ENCODE data around the gene OTOF. TPM values are rescaled to one million over a fixed set of nuclear protein-coding genes. Genes with fewer than 3 reads are reported as not detected.

OTOF gene
- polyA plus RNA-seq, 2 donors, result 0.04 to 0.20 TPM

- Histone ChIP-seq H3K4me3 (ENCODE audit: low read depth in 1 of 2, low read length in 2 of 2) (no peak overlapping the region), H3K36me3 (ENCODE audit: control insufficient read depth in 2 of 2, insufficient read depth in 2 of 2, low read length in 1 of 2) (no peaks in the 10 kb centered on the region), H3K27ac (ENCODE audit: low read depth in 2 of 2, low read length in 1 of 2) (no peak overlapping the region), H3K27me3 (ENCODE audit: control insufficient read depth in 1 of 2, insufficient read depth in 2 of 2, low read length in 2 of 2) (no peaks in the 10 kb centered on the region), H3K9me3 (ENCODE audit: control insufficient read depth in 2 of 2, insufficient read depth in 1 of 2, low read depth in 1 of 2, low read length in 1 of 2) (no peaks in the 10 kb centered on the region), H3K4me1 (ENCODE audit: control insufficient read depth in 2 of 2, insufficient read depth in 2 of 2, low read length in 1 of 2) (no peaks in the 10 kb centered on the region)
- WGBS, 2 donors, result 55 to 58% methylated on average over 8 of the region's 8 CpGs
Measured at GRCh38 chr2:26491563-26492167, 13.7 kb upstream of the OTOF start.

GRCh38 chr2:26489213-26489850, 11.4 kb upstream of the OTOF start:
- no peaks in the 10 kb centered on the region for H3K27me3 ChIP-seq (ENCODE audit: control insufficient read depth in 1 of 2, insufficient read depth in 2 of 2, low read length in 2 of 2)
- 74 to 81% methylated on average over 19 of the region's 19 CpGs for WGBS, 2 donors
- H3K9me3 ChIP-seq (ENCODE audit: control insufficient read depth in 2 of 2, insufficient read depth in 1 of 2, low read depth in 1 of 2, low read length in 1 of 2), result no peaks in the 10 kb centered on the region
- H3K27ac ChIP-seq (ENCODE audit: low read depth in 2 of 2, low read length in 1 of 2), result no peak overlapping the region
- no peak overlapping the region for H3K4me3 ChIP-seq (ENCODE audit: low read depth in 1 of 2, low read length in 2 of 2)
- H3K4me1 ChIP-seq (ENCODE audit: control insufficient read depth in 2 of 2, insufficient read depth in 2 of 2, low read length in 1 of 2), result no peaks in the 10 kb centered on the region
- H3K36me3 ChIP-seq (ENCODE audit: control insufficient read depth in 2 of 2, insufficient read depth in 2 of 2, low read length in 1 of 2), result no peaks in the 10 kb centered on the region

GRCh38 chr2:26488463-26489212, 10.7 kb upstream of the OTOF start:
- H3K4me3 ChIP-seq (ENCODE audit: low read depth in 1 of 2, low read length in 2 of 2), result no peak overlapping the region
- no peaks in the 10 kb centered on the region for H3K9me3 ChIP-seq (ENCODE audit: control insufficient read depth in 2 of 2, insufficient read depth in 1 of 2, low read depth in 1 of 2, low read length in 1 of 2)
- no peak overlapping the region for H3K27ac ChIP-seq (ENCODE audit: low read depth in 2 of 2, low read length in 1 of 2)
- H3K36me3 ChIP-seq (ENCODE audit: control insufficient read depth in 2 of 2, insufficient read depth in 2 of 2, low read length in 1 of 2), result no peaks in the 10 kb centered on the region
- H3K4me1 ChIP-seq (ENCODE audit: control insufficient read depth in 2 of 2, insufficient read depth in 2 of 2, low read length in 1 of 2), result no peaks in the 10 kb centered on the region
- H3K27me3 ChIP-seq (ENCODE audit: control insufficient read depth in 1 of 2, insufficient read depth in 2 of 2, low read length in 2 of 2), result no peaks in the 10 kb centered on the region
- WGBS, 2 donors, result 91 to 92% methylated on average over 20 of the region's 20 CpGs

- Histone ChIP-seq H3K4me1 (ENCODE audit: control insufficient read depth in 2 of 2, insufficient read depth in 2 of 2, low read length in 1 of 2) (no peaks in the 10 kb centered on the region), H3K9me3 (ENCODE audit: control insufficient read depth in 2 of 2, insufficient read depth in 1 of 2, low read depth in 1 of 2, low read length in 1 of 2) (no peaks in the 10 kb centered on the region), H3K4me3 (ENCODE audit: low read depth in 1 of 2, low read length in 2 of 2) (no peak overlapping the region), H3K27me3 (ENCODE audit: control insufficient read depth in 1 of 2, insufficient read depth in 2 of 2, low read length in 2 of 2) (no peaks in the 10 kb centered on the region), H3K36me3 (ENCODE audit: control insufficient read depth in 2 of 2, insufficient read depth in 2 of 2, low read length in 1 of 2) (no peaks in the 10 kb centered on the region), H3K27ac (ENCODE audit: low read depth in 2 of 2, low read length in 1 of 2) (no peak overlapping the region)
- WGBS, 2 donors, result 75 to 82% methylated on average over 5 of the region's 5 CpGs
Measured at GRCh38 chr2:26487192-26487591, 9.3 kb upstream of the OTOF start.

- Histone ChIP-seq H3K4me1 (ENCODE audit: control insufficient read depth in 2 of 2, insufficient read depth in 2 of 2, low read length in 1 of 2) (no peaks in the 10 kb centered on the region), H3K4me3 (ENCODE audit: low read depth in 1 of 2, low read length in 2 of 2) (no peak overlapping the region), H3K36me3 (ENCODE audit: control insufficient read depth in 2 of 2, insufficient read depth in 2 of 2, low read length in 1 of 2) (no peaks in the 10 kb centered on the region), H3K9me3 (ENCODE audit: control insufficient read depth in 2 of 2, insufficient read depth in 1 of 2, low read depth in 1 of 2, low read length in 1 of 2) (no peaks in the 10 kb centered on the region), H3K27ac (ENCODE audit: low read depth in 2 of 2, low read length in 1 of 2) (no peak overlapping the region), H3K27me3 (ENCODE audit: control insufficient read depth in 1 of 2, insufficient read depth in 2 of 2, low read length in 2 of 2) (no peaks in the 10 kb centered on the region)
- 87 to 89% methylated on average over 3 of the region's 3 CpGs for WGBS, 2 donors
Measured at GRCh38 chr2:26486789-26487188, 8.9 kb upstream of the OTOF start.

- Histone ChIP-seq H3K9me3 (ENCODE audit: control insufficient read depth in 2 of 2, insufficient read depth in 1 of 2, low read depth in 1 of 2, low read length in 1 of 2) (no peaks in the 10 kb centered on the region), H3K4me1 (ENCODE audit: control insufficient read depth in 2 of 2, insufficient read depth in 2 of 2, low read length in 1 of 2) (no peaks in the 10 kb centered on the region), H3K27me3 (ENCODE audit: control insufficient read depth in 1 of 2, insufficient read depth in 2 of 2, low read length in 2 of 2) (no peaks in the 10 kb centered on the region), H3K4me3 (ENCODE audit: low read depth in 1 of 2, low read length in 2 of 2) (no peak overlapping the region), H3K27ac (ENCODE audit: low read depth in 2 of 2, low read length in 1 of 2) (no peak overlapping the region), H3K36me3 (ENCODE audit: control insufficient read depth in 2 of 2, insufficient read depth in 2 of 2, low read length in 1 of 2) (no peaks in the 10 kb centered on the region)
- WGBS, 2 donors, result 88 to 91% methylated on average over 8 of the region's 8 CpGs
Measured at GRCh38 chr2:26485725-26486418, 7.9 kb upstream of the OTOF start.

- Histone ChIP-seq H3K4me1 (ENCODE audit: control insufficient read depth in 2 of 2, insufficient read depth in 2 of 2, low read length in 1 of 2) (no peaks in the 10 kb centered on the region), H3K4me3 (ENCODE audit: low read depth in 1 of 2, low read length in 2 of 2) (no peak overlapping the region), H3K9me3 (ENCODE audit: control insufficient read depth in 2 of 2, insufficient read depth in 1 of 2, low read depth in 1 of 2, low read length in 1 of 2) (no peaks in the 10 kb centered on the region), H3K27ac (ENCODE audit: low read depth in 2 of 2, low read length in 1 of 2) (no peak overlapping the region), H3K36me3 (ENCODE audit: control insufficient read depth in 2 of 2, insufficient read depth in 2 of 2, low read length in 1 of 2) (no peaks in the 10 kb centered on the region), H3K27me3 (ENCODE audit: control insufficient read depth in 1 of 2, insufficient read depth in 2 of 2, low read length in 2 of 2) (no peaks in the 10 kb centered on the region)
- WGBS, 2 donors, result 85 to 91% methylated on average over 2 of the region's 2 CpGs
Measured at GRCh38 chr2:26485099-26485498, 7.2 kb upstream of the OTOF start.

- WGBS, 2 donors, result 84% methylated on average over 4 of the region's 4 CpGs
- Histone ChIP-seq H3K4me1 (ENCODE audit: control insufficient read depth in 2 of 2, insufficient read depth in 2 of 2, low read length in 1 of 2) (no peaks in the 10 kb centered on the region), H3K27ac (ENCODE audit: low read depth in 2 of 2, low read length in 1 of 2) (no peak overlapping the region), H3K36me3 (ENCODE audit: control insufficient read depth in 2 of 2, insufficient read depth in 2 of 2, low read length in 1 of 2) (no peaks in the 10 kb centered on the region), H3K4me3 (ENCODE audit: low read depth in 1 of 2, low read length in 2 of 2) (no peak overlapping the region), H3K9me3 (ENCODE audit: control insufficient read depth in 2 of 2, insufficient read depth in 1 of 2, low read depth in 1 of 2, low read length in 1 of 2) (no peaks in the 10 kb centered on the region), H3K27me3 (ENCODE audit: control insufficient read depth in 1 of 2, insufficient read depth in 2 of 2, low read length in 2 of 2) (no peaks in the 10 kb centered on the region)
Measured at GRCh38 chr2:26484579-26484978, 6.7 kb upstream of the OTOF start.

GRCh38 chr2:26483957-26484565, 6.1 kb upstream of the OTOF start:
- H3K27ac ChIP-seq (ENCODE audit: low read depth in 2 of 2, low read length in 1 of 2), result no peak overlapping the region
- H3K9me3 ChIP-seq (ENCODE audit: control insufficient read depth in 2 of 2, insufficient read depth in 1 of 2, low read depth in 1 of 2, low read length in 1 of 2), result no peaks in the 10 kb centered on the region
- H3K36me3 ChIP-seq (ENCODE audit: control insufficient read depth in 2 of 2, insufficient read depth in 2 of 2, low read length in 1 of 2), result no peaks in the 10 kb centered on the region
- H3K27me3 ChIP-seq (ENCODE audit: control insufficient read depth in 1 of 2, insufficient read depth in 2 of 2, low read length in 2 of 2), result no peaks in the 10 kb centered on the region
- H3K4me1 ChIP-seq (ENCODE audit: control insufficient read depth in 2 of 2, insufficient read depth in 2 of 2, low read length in 1 of 2), result no peaks in the 10 kb centered on the region
- no peak overlapping the region for H3K4me3 ChIP-seq (ENCODE audit: low read depth in 1 of 2, low read length in 2 of 2)
- 69 to 79% methylated on average over 13 of the region's 13 CpGs for WGBS, 2 donors
